ACHN (cell line): ENCODE measurements around the gene EVC.

Source experiments
- DNase-seq: peaks from one replicate; pipeline ENCODE4 v3.0.0-alpha.2; 2015
- in situ Hi-C: cut with HindIII; loops from 2 replicates; pipeline ENCODE4 v1.10.0; 2017; ENCODE audit warnings: low sequenced_read_pairs, low pct_ligation_motif_present, low pct_unique_long_range_greater_than_20kb

Gene EVC

GRCh38 chr4:5774416-5775036 lies 63.5 kb downstream of the EVC start:
- in situ Hi-C loops: no loop called here
- no peak for DNase-seq

DNA sequence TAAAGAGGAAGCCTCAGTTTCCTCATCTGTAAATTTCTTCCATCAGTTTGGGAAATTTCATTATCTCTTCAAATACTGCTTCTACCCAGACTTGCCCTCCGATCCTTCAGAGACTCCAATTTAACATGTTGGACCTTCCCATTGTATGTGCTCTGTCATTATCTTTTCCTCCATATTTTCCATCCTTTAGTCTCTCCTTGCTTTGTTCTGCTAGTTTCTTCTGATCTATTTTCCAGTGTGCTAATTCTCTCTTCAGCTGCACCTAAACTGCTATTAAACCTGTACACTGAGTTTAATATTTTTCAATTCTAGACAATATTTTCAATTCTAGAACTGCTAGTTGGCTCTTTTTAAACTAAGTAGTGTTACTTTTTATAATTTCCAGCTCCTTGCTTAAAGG lies 65.5 kb downstream of the EVC start:
- in situ Hi-C loops: no loop called here

DNA sequence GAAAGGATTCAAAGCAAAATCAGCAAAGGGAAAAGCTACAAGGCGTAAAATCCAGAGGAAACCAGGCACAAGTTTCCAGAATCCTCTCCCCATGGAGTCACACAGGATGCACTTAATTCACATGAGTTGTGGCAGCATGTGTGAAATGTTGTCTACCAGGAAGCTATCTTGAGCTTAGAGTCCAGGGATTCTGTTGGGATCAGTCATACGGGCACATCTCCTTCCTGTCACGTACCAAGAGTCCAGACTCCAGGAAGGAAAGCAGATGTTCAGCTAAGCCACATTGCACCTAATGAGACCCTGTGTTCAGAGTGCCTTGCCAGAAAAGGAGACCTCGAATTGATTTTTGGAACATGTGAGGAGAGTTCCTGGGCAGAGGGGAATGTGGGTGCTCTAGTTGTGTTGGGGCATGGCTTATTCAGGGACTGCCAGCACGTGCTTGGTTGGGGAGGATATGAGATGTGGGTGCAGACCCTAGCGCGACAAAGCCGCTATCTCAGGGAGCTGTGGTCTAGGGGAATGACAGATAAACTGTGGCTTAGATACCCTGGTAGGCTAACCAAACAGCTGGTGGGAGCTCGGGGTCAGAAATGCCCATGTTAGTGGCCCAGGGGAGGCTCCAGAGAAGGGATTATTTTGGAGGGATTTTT lies 70.0 kb downstream of the EVC start:
- in situ Hi-C loops: no loop called here
- DNase-seq: no peak

More for the DNA sequence above, 65.5 kb downstream of the EVC start:
- no peak for DNase-seq

DNA sequence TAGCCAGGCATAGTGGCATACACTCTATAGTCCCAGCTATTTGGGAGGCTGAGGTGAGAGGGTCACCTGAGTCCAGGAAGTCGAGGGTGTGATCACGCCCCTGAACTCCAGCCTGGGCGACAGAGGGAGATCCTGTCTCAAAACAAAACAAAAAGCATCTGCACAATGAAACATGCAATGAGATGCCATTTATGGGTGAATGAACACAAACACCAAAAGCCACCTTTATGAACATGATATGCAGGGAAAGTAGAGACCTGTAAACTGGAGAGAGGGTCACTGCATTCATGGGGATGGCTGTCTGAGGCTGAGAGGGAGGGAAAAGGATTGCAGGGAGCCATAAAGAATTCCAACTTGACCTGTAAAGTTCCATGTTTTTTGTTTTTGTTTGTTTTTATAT lies 70.7 kb downstream of the EVC start:
- in situ Hi-C loops: no loop called here
- no peak for DNase-seq

GRCh38 chr4:5782829-5783476 lies 72.0 kb downstream of the EVC start:
- in situ Hi-C loops: no loop called here
- DNase-seq: no peak

GRCh38 chr4:5783486-5783885 lies 72.5 kb downstream of the EVC start:
- in situ Hi-C loops: no loop called here
- no peak for DNase-seq

DNA sequence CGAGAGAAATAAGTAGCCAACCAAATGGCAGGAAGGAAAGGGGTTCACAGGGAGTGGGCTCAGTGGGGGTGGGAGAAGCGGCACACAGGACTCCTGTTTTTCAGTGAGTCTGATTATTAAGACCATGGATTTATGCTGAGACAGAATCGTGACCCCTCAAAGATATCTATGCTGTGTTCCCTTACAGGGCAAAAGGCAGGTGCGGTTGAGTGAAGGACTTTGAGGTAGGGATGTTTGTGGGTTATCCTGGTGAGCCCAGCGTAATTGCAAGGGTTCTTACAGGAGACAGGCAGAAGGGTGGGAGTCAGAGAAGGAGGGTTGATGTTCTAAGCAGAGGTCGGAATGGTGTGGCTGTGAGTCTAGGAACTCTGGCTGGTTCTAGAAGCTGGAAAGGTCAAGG lies 73.0 kb downstream of the EVC start:
- in situ Hi-C loops: no loop called here
- DNase-seq: no peak

DNA sequence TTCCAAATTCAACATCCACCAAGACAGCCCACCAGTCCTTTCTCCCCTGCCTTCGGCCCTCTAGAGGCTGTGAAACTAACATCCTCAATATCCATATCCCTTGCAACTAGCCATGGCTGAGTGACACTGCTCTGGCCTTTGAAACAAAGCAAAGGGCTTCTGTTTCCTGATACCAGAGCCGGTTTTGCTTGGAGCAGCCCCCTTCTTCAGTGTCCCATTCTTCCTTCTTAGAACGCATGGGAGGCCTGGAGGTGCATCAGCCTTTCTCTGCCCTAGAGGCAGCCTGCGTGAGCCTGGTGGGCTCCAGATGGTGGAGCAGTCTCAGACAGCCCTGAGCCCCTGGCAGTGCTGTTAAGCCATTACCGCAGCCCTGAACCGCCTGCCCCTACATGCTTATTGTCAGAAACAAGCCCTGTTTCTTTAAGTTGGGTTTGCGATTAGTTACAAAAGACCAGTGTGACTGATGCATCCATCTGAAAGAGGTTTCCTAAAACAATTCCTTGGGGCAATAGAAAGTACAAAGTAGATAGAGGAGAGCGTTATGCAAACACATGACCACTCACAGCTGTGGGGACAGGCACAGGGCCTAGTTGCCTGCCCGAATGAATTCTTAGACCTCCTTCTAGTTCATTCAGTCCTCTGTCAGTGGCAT lies 74.1 kb downstream of the EVC start:
- in situ Hi-C loops: no loop called here
- DNase-seq: no peak

GRCh38 chr4:5785806-5786680 lies 75.0 kb downstream of the EVC start:
- DNase-seq: no peak
- in situ Hi-C loops: no loop called here

DNA sequence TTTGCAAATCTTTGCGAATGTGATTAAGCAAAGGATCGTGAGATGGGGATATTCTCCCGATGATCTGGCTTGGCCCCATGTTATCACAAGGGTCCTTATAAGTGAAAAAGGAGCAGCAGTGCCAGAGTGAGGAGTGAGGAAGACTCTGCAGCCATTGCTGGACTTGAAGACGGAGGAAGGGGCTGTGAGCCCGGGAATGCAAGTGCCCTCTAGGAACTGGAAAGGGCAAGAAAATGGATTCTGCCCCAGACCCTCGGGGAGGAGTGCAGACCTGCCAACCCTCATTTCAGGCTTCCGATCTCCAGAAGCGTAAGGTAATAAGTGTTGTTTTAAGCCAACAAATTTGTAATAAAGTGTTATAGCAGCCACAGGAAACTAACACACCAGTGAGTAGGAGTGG lies 76.3 kb downstream of the EVC start:
- in situ Hi-C loops: no loop called here

DNA sequence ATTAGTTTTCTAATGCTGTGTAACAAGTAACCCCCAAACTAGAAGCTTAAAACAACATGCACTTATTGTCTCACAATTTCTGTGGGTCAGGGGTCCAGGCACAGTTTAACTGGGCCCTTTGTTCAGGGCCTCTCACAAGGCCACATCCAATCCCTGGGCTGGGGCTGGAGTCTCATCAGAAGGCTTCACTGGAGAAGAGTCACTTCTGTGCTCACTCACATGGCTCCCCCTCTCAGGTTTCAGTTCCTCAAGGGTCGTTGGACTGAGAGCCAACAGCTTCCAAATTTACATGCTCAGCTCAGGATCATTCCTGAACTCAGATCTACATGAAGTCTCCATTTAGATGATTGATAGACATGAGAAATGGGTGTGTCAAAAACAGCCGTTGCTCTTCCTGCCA lies 77.1 kb downstream of the EVC start:
- in situ Hi-C loops: no loop called here
- no peak for DNase-seq

More for the DNA sequence above, 76.3 kb downstream of the EVC start:
- no peak for DNase-seq

GRCh38 chr4:5789141-5789540 lies 78.1 kb downstream of the EVC start:
- in situ Hi-C loops: no loop called here
- DNase-seq: no peak

DNA sequence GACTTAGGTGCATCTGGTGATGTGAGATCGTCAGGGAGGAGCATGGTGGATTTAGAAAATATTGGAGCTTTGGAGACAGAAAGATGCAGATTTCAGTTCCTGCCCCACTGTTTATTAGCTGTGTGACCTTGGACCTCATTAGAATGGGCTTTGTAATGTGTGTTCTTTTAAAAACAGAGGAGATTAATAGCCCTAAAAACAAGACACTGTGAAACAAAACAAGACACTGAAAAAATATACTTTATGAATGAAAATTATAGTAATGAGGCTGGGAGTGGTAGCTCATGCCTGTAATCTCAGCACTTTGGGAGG lies 79.5 kb downstream of the EVC start:
- in situ Hi-C loops: no loop called here
- no peak for DNase-seq

GRCh38 chr4:5791654-5792053 lies 80.7 kb downstream of the EVC start:
- DNase-seq: no peak
- in situ Hi-C loops: no loop called here

- in situ Hi-C loops: no loop called here
Measured at GRCh38 chr4:5793514-5793913, 82.5 kb downstream of the EVC start.

GRCh38 chr4:5795580-5795979 lies 84.6 kb downstream of the EVC start:
- DNase-seq: no peak
- in situ Hi-C loops: no loop called here

More at GRCh38 chr4:5793514-5793913, 82.5 kb downstream of the EVC start:
- DNase-seq: no peak

DNA sequence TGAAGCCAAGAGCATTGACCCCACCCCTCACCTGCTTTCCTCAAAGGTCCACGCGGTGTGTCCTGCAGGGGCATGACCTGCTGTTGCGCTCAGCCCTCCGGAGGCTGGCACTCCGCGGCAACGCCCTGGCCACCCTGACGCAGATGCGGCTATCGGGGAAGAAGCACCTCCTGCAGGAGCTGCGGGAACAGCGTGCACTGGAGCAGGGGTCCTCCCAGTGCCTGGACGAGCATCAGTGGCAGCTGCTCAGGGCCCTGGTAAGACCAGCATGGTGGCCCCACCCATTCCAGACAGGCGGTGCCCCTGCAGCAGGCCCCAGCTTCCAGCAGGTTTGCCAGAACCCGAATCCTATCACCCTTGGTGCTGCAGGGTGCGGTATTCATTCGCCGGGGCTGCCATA lies 86.0 kb downstream of the EVC start:
- in situ Hi-C loops: no loop called here

GRCh38 chr4:5797866-5798265 lies 86.9 kb downstream of the EVC start:
- in situ Hi-C loops: no loop called here
- DNase-seq: no peak

More for the DNA sequence above, 86.0 kb downstream of the EVC start:
- DNase-seq: no peak

- DNase-seq: no peak
- in situ Hi-C loops: no loop called here
Measured at GRCh38 chr4:5798462-5798861, 87.5 kb downstream of the EVC start.
